Activated CD4-positive, alpha-beta T cell treated with anti-CD3 and anti-CD28 coated beads for 48 hours (primary cell): Measurements from ENCODE around the gene RPS25.
"Not testable (repeated sequence)": the region's sequence is repeated elsewhere in the genome, so short reads cannot be mapped to it uniquely, and the experiment has no call there.

Source experiments
- DNase-seq: peaks from one replicate; pipeline ENCODE4 v3.0.0-alpha.2; 2020

RPS25 gene

GRCh38 chr11:119018074-119018938, at the start of gene RPS25, which contains the start of gene TRAPPC4:
Gene RPS25, minus strand, starts transcription at chr11:119018343. Its CDS starts 59 bp downstream, at chr11:119018284.
Gene TRAPPC4, plus strand, starts transcription at chr11:119018766. Its CDS starts 30 bp downstream, at chr11:119018796.
- DNase-seq: peak; percentile 97

GRCh38 chr11:119067371-119068222, 49.5 kb upstream of the RPS25 start, which contains the start of gene VPS11:
Gene VPS11, plus strand, starts transcription at chr11:119067818. Its CDS starts 6 bp downstream, at chr11:119067824.
- peak; percentile 99 for DNase-seq

GRCh38 chr11:119065369-119065768, 47.2 kb upstream of the RPS25 start:
- DNase-seq: peak; percentile 61

GRCh38 chr11:119062779-119063178, 44.6 kb upstream of the RPS25 start:
- no peak for DNase-seq

GRCh38 chr11:119061256-119061655, 43.1 kb upstream of the RPS25 start:
- no peak for DNase-seq

GRCh38 chr11:119059128-119059527, 41.0 kb upstream of the RPS25 start:
- DNase-seq: not testable (repeated sequence)

GRCh38 chr11:119057000-119057769, 39.0 kb upstream of the RPS25 start, which contains the start of gene HYOU1:
Gene HYOU1, minus strand, starts transcription at chr11:119057205. Its CDS starts 1,045 bp downstream, at chr11:119056160.
- peak; percentile 99 for DNase-seq

- peak; percentile 50 for DNase-seq
Measured at GRCh38 chr11:119056421-119056999, 38.4 kb upstream of the RPS25 start.

- peak; percentile 30 for DNase-seq
Measured at GRCh38 chr11:119055901-119056300, 37.8 kb upstream of the RPS25 start.

GRCh38 chr11:119054418-119054817, 36.3 kb upstream of the RPS25 start:
- DNase-seq: no peak

GRCh38 chr11:119052163-119052814, 34.1 kb upstream of the RPS25 start:
- no peak for DNase-seq

GRCh38 chr11:119051440-119052162, 33.5 kb upstream of the RPS25 start:
- DNase-seq: peak; percentile 15

GRCh38 chr11:119049081-119049480, 30.9 kb upstream of the RPS25 start:
- DNase-seq: no peak

GRCh38 chr11:119048644-119049043, 30.5 kb upstream of the RPS25 start:
- no peak for DNase-seq

GRCh38 chr11:119047205-119047604, 29.1 kb upstream of the RPS25 start:
- peak; percentile 23 for DNase-seq

GRCh38 chr11:119046489-119046888, 28.3 kb upstream of the RPS25 start:
- no peak for DNase-seq

- no peak for DNase-seq
Measured at GRCh38 chr11:119044708-119045107, 26.6 kb upstream of the RPS25 start.

GRCh38 chr11:119042927-119043326, 24.8 kb upstream of the RPS25 start:
- no peak for DNase-seq

- no peak for DNase-seq
Measured at GRCh38 chr11:119041821-119042514, 23.8 kb upstream of the RPS25 start.

- DNase-seq: not testable (repeated sequence)
Measured at GRCh38 chr11:119039471-119039870, 21.3 kb upstream of the RPS25 start.
